Rectal smooth muscle tissue (tissue), 1 donor: ENCODE measurements around the gene FOXI1.
"Not testable (repeated sequence)": the region's sequence is repeated elsewhere in the genome, so short reads cannot be mapped to it uniquely, and the experiment has no call there.

Experiments
- H3K27ac ChIP-seq: one replicate; pipeline ENCODE4 v1.7.0; 2013; ENCODE audit warnings: low read depth, low read length, inconsistent platforms
- H3K27me3 ChIP-seq: one replicate; pipeline ENCODE4 v1.7.0; 2013; ENCODE audit warnings: low read length; ENCODE audit not compliant: control insufficient read depth, insufficient read depth
- H3K36me3 ChIP-seq: one replicate; pipeline ENCODE4 v1.7.0; 2013; ENCODE audit warnings: low read length; ENCODE audit not compliant: control insufficient read depth, insufficient read depth
- H3K4me1 ChIP-seq: one replicate; pipeline ENCODE4 v1.7.0; 2013; ENCODE audit warnings: low read length; ENCODE audit not compliant: control insufficient read depth, insufficient read depth
- H3K4me3 ChIP-seq: one replicate; pipeline ENCODE4 v1.7.0; 2013; ENCODE audit warnings: low read length
- H3K9ac ChIP-seq: one replicate; pipeline ENCODE4 v1.7.0; 2013; ENCODE audit warnings: low read length

Gene FOXI1

DNA sequence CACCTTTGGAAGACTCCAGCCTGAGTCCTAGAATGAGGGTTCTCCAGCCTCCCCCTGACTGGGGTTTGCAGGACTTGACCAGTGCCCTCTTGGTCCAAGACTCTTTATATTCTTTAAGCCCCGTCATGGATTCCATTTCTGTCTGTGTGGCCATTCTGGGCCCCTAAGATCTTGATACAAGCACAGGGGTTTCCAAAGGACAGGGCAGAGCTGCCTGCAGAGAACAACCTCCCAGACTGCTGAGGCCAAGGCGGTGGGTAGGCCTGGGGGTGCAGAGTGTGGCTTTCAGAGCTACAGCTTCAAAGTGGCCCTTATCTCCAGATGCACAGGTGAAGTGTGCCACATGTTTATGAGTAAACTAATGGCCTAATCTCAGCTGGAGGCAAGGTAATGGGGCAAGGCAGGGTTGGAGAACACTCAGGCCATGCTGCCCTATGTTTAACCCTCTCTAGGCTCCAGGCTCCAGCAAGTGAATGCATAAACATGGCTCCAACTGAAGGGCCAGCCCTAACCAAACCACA, 32.1 kb downstream of the FOXI1 start:
- H3K4me1 ChIP-seq: no peaks in the 10 kb centered on the region
- no peak overlapping the region for H3K9ac ChIP-seq
- H3K27me3 ChIP-seq: no peaks in the 10 kb centered on the region
- no peak overlapping the region for H3K27ac ChIP-seq
- H3K4me3 ChIP-seq: no peak overlapping the region
- no peaks in the 10 kb centered on the region for H3K36me3 ChIP-seq

DNA sequence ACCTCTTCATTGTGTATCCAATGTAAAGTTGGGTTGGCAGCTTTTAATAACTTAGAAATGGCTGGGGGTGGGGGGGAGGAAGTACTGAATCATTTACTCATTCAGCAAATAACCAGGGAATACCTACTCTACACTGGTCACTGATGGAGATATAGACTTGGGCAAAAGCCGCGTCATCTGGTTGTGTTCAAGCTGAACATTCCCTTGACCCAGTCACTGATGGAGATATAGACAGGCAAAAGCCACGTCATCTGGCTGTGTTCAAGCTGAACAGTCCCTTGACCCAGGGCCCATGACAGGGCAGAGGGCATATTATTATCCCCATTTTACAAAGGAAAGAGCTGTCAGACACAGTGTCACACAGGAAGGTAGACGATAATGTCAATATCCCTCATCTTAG, 32.6 kb downstream of the FOXI1 start:
- H3K27ac ChIP-seq: no peak overlapping the region
- no peaks in the 10 kb centered on the region for H3K4me1 ChIP-seq
- H3K36me3 ChIP-seq: no peaks in the 10 kb centered on the region
- H3K9ac ChIP-seq: no peak overlapping the region
- no peaks in the 10 kb centered on the region for H3K27me3 ChIP-seq
- no peak overlapping the region for H3K4me3 ChIP-seq

DNA sequence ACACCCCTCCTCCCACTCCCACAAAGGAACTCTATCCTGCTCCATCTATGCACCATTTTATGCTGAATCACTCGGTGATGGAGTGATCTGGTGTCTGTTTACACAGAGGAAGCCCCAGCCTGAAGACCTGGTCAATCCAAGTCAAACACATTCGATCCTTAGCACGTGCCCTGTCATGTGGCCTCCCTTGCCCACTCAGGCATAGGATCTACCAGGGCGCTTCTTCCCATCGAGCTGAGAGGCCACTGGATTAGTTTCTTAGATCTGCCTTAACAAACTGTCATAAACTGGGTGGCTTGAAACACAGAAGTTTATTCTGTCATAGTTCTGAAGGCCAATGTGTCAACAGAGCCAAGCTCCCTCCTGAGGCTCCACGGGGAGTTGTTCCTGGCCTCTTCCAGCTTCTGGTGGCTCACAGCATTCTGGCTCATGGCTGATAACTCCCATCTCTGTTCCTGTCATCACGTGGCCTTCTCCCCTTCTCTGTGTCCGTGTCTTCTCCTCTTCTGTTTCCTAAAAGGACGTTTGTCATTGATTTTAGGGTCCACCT, 34.2 kb downstream of the FOXI1 start:
- Histone ChIP-seq H3K4me3 (no peak overlapping the region), H3K9ac (no peak overlapping the region), H3K27ac (no peak overlapping the region), H3K36me3 (no peaks in the 10 kb centered on the region), H3K27me3 (no peaks in the 10 kb centered on the region), H3K4me1 (no peaks in the 10 kb centered on the region)

DNA sequence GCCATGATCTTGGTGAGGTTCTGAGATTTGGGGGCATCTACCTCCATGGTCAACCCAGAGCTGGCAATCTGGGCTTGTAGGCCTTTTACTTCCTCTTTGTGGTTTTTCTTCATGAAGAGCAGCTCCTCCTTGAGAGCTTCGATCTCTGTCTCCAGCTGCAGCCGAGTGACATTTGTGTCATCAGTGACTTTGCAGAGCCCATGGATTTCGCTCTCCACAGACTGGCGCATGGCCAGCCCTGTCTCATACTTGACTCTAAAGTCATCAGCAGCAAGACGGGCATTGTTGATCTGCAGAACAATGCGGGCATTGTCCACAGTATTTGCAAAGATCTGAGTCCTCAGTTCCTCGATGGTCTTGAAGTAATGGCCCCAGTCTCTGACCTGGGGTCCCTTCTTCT, 35.5 kb downstream of the FOXI1 start:
- not testable (repeated sequence) for H3K4me3 ChIP-seq, H3K4me1 ChIP-seq, H3K27me3 ChIP-seq, H3K9ac ChIP-seq, H3K36me3 ChIP-seq, H3K27ac ChIP-seq

DNA sequence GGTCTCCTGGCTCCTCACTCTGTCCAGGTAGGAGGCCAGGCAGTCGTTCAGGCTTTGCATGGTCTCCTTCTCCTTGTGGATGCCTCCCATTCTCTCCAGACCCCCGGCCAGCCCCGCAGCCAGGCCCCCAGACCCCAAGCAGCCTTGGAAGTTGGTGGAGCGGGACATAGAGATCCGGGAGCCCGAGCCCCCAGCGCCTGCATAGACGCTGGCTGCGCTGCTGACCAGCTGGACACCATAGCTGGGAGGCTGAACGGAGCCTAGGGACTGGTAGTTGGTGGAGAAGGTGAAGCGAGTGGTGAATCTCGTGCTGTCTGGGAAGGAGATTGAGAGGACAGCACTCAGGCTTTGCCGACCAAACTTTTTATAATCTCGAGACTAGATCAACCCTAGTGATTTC, 35.9 kb downstream of the FOXI1 start:
- H3K27me3 ChIP-seq: no peaks in the 10 kb centered on the region
- H3K4me3 ChIP-seq: no peak overlapping the region
- H3K36me3 ChIP-seq: no peaks in the 10 kb centered on the region
- H3K27ac ChIP-seq: no peak overlapping the region
- H3K9ac ChIP-seq: no peak overlapping the region
- H3K4me1 ChIP-seq: no peaks in the 10 kb centered on the region

DNA sequence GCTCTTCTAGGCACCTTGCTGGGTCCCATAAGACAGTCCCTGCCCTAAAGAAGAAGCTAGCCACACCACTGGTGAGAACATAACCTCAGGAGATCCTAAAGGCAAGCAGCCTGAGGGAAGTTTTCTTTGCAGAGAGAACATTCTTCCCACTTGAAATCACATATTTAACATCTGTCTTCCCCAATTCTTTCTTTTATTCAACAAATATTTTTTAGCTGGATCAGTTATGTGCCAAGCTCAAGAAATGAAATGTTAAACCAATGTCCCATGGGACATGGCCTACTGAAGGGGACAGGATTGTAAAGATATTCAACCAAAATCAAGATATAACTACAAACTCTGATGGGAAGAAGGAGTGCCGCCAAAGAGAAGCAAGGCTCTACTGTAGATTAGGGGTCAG, 36.5 kb downstream of the FOXI1 start:
- Histone ChIP-seq H3K27ac (no peak overlapping the region), H3K9ac (no peak overlapping the region), H3K27me3 (no peaks in the 10 kb centered on the region), H3K4me1 (no peaks in the 10 kb centered on the region), H3K36me3 (no peaks in the 10 kb centered on the region), H3K4me3 (no peak overlapping the region)

DNA sequence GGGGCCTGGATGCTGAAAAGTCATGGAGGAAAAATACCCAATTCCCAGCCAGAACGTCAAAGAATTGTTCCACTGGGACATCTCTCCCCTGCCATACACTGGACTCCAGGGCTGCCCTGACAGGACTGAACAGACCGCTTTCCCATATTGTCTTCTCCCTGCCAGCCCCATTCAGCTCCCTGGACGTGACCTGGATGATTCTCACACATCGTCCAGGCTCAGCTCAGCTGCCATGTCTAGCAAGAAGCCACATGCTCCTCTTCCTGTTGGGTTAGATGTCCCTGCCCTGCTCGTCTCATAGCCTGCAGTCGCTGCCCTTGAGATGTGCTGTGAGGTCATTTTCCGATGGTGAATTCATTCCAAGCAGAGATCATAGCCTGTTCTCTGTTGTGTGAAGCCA, 37.4 kb downstream of the FOXI1 start:
- Histone ChIP-seq H3K4me1 (no peaks in the 10 kb centered on the region), H3K9ac (no peak overlapping the region), H3K4me3 (no peak overlapping the region), H3K27me3 (no peaks in the 10 kb centered on the region), H3K36me3 (no peaks in the 10 kb centered on the region), H3K27ac (no peak overlapping the region)

DNA sequence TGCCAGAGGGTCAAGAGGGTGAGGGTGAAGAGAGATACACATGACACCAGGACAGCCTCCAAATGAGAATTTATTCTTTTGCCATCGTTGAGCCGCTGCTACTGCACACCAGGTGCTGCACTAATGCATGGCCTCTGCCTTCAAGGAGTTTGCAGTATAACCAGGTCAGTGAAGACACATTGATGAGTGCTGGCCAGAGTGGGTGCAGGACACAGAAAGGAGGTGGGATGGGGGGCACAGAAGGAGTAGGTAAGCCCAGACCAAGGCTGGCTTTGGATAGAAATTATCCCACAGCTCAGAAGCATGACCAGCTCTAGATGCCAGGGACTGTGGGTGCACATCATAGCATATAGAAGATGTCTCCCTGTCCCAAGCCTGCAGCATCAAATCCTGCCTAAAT, 38.0 kb downstream of the FOXI1 start:
- Histone ChIP-seq H3K4me3 (no peak overlapping the region), H3K9ac (no peak overlapping the region), H3K36me3 (no peaks in the 10 kb centered on the region), H3K27me3 (no peaks in the 10 kb centered on the region), H3K27ac (no peak overlapping the region), H3K4me1 (no peaks in the 10 kb centered on the region)

DNA sequence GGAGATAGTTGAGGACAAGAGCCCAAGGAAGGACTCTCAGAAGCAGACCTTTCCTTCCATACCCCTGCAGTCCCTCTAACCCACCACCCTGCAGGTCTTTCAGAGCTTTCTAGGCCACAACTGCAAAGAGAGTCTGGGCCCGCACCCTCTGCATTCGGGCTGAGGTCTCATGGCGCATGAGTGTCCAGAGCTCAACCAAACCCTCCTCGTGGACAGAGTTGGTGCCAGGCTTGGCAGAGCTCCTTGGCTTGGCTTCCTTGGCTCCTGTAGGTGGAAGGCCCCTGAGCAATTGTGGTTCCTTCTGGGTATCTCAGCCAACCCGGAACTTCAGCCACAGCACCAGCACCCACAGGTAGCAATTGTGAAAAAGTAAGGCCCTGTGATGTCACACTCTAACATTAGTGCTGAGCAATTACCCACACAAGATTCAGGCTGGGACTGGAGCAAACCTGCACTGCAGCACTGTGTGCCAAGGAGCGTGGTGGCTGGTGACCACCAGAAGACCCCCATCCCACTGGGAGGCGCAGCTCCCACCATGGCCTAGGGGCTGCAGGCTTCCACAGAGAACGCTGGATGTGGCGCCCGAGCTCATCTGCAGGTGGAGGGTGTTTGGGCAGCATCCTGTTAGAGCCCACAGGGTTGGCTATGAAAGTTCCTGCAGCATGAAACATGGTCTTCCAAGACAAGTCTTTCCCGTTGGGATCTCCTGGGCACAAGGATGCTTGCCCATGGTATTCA, 38.8 kb downstream of the FOXI1 start:
- H3K27me3 ChIP-seq: no peaks in the 10 kb centered on the region
- no peak overlapping the region for H3K4me3 ChIP-seq
- no peaks in the 10 kb centered on the region for H3K4me1 ChIP-seq
- H3K36me3 ChIP-seq: no peaks in the 10 kb centered on the region
- H3K27ac ChIP-seq: no peak overlapping the region
- no peak overlapping the region for H3K9ac ChIP-seq

DNA sequence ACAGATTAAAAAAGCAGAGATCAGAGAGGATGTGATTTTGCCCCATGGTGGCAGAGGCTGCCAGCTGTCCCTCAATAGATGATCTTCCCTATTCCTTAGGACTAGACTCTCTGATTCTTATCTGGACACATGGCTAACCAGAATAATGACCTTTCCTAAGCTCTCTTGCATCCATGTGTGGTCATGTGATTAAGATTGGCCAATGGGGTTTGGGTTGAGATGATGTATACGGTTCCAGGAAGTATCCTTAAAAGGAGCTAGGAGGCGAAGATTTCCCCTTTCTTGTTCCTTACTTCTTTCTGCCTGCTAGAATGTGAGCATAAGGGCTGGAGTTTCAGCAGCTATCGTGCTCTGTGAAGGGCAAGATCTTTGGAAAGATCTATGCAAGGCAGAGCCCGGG, 39.8 kb downstream of the FOXI1 start:
- Histone ChIP-seq H3K9ac (no peak overlapping the region), H3K36me3 (no peaks in the 10 kb centered on the region), H3K27ac (no peak overlapping the region), H3K4me1 (no peaks in the 10 kb centered on the region), H3K27me3 (no peaks in the 10 kb centered on the region), H3K4me3 (no peak overlapping the region)

DNA sequence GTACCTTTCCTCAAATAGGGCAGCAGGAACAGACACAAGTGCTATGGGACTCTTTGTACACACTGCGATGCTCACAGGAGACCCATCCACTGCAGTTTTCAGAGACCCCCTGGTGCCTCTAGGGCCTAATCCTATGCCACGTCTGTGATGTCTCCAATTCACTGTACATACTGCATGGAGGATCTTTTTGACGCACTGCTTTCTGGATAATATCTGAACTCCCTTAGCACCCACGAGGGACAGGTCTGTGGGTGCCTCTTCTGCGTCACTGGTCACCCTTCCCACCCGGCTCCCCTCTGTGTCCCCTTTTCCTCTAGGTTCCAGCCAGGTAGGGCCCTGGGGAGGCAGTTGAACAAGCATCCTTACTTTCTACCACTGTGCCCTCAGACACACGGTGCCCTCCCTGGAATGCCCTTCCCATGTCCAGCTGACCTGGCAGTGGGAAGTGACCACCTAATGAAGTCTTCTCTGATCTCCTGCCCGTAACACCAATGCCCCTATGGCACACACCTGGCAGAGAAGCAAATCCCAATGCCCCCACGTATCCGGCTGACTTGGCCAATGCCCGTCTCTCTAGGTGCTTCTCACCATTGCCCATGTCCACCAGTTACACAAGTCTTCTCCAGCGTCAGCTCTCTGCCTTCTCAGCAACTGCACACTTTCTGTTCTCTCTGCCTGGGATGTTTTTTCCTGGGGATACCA, 41.5 kb downstream of the FOXI1 start:
- no peak overlapping the region for H3K4me3 ChIP-seq
- H3K27ac ChIP-seq: no peak overlapping the region
- H3K36me3 ChIP-seq: no peaks in the 10 kb centered on the region
- H3K4me1 ChIP-seq: no peaks in the 10 kb centered on the region
- H3K27me3 ChIP-seq: no peaks in the 10 kb centered on the region
- no peak overlapping the region for H3K9ac ChIP-seq

DNA sequence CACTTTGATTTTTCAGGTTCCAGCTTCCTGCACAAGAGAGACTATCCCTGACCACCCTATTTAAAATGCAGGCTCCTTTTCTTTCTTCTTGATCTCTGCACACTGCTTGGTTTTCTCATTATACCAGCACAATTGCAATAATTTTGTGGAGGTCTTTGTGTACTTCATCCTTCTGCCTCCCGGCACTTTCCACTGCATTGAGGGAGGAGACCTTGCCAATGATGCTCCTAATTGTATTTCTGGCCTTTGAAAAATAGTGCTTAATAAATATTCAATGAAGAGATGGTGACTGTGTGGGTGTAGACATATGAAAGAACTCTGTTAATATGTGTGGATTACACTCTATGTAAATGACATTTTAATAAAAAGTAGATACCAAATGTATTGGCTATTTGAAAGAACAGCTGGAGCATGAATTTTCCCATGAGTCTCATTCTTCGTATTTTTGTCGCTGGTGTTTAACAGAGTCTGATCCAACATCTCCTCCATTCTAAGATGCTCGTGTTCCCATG, 42.1 kb downstream of the FOXI1 start:
- no peak overlapping the region for H3K9ac ChIP-seq
- no peaks in the 10 kb centered on the region for H3K27me3 ChIP-seq
- no peak overlapping the region for H3K27ac ChIP-seq
- no peak overlapping the region for H3K4me3 ChIP-seq
- no peaks in the 10 kb centered on the region for H3K4me1 ChIP-seq
- H3K36me3 ChIP-seq: no peaks in the 10 kb centered on the region
